K562 (cell line): ENCODE results near the gene SLC44A1. TPM values are rescaled to one million over a fixed set of nuclear protein-coding genes. Genes with fewer than 3 reads are reported as not detected.

ENCODE experiments used
- ATAC-seq: fragments of 200-7000 bp; cut with Tn5 transposase; 3 replicates; pipeline ENCODE4 v1.9.1; 2020; ENCODE audit warnings: moderate library complexity
- BruUV-seq: library from RNA; stranded (reverse); fragments of 400-500 nt; replicated peaks from 2 replicates; lab custom pipeline; 2021; lab: Mats Ljungman, UMichigan
- CTCF ChIA-PET: fragments of 300-600 bp; formaldehyde crosslinking; extraction: SDS; loops from one replicate; lab custom pipeline; 2021; ENCODE audit warnings: low intra/inter-chr PET ratio; lab: Yijun Ruan, JAX
- POLR2A ChIA-PET: fragments of 300-600, 350-650 bp; sonication (Branson Sonifier 250); formaldehyde crosslinking; extraction: SDS; loops from one replicate; lab custom pipeline; 2021; ENCODE audit warnings: antibody characterized with exemption, inconsistent platforms; lab: Yijun Ruan, JAX
- DNase-seq, 4 experiments: peaks; one replicate each; pipeline versions ENCODE4 v3.0.0 to v3.0.0-alpha.2; 2011 to 2018; ENCODE audit warnings: low spot score in 3 of 4, mixed read lengths in 3 of 4; ENCODE audit errors: extremely low read depth in 1 of 4
- FAIRE-seq: peaks from 2 replicates; lab custom pipeline; 2011; peaks lifted over from hg19 to GRCh38; lab: Jason Lieb, UNC
- H2AFZ ChIP-seq: 2 replicates; pipeline ENCODE4 v1.6.0; 2011; ENCODE audit warnings: low read depth, low read length, control low read depth, inconsistent platforms
- H3K27ac ChIP-seq: fragments of 200-600 bp; 3 replicates; pipeline ENCODE4 v1.8.0; 2011; ENCODE audit warnings: low read depth, mild to moderate bottlenecking, control low read depth, inconsistent platforms, low read length, moderate library complexity, mixed read lengths; ENCODE audit errors: extremely low read depth
- H3K27me3 ChIP-seq, 2 experiments: fragments of 300-600 bp in 1 of 2; 2 replicates in 1 of 2; 3 replicates in 1 of 2; pipeline versions ENCODE4 v1.6.0 to v1.8.0; 2011; ENCODE audit warnings: inconsistent platforms in 2 of 2, low read length in 2 of 2, mild to moderate bottlenecking in 1 of 2, mixed read lengths in 1 of 2, moderate library complexity in 1 of 2; ENCODE audit not compliant: control insufficient read depth in 2 of 2, insufficient read depth in 2 of 2
- H3K36me3 ChIP-seq: fragments of 300-600 bp; 3 replicates; pipeline ENCODE4 v1.8.0; 2011; ENCODE audit warnings: mild to moderate bottlenecking, low read length, inconsistent platforms; ENCODE audit not compliant: control insufficient read depth, insufficient read depth
- H3K4me1 ChIP-seq, 2 experiments: fragments of 200-600 bp in 1 of 2; replicated peaks in 1 of 2; 2 replicates in 1 of 2; 3 replicates in 1 of 2; pipeline versions ENCODE4 v1.5.1 to v1.8.0; 2011; ENCODE audit warnings: inconsistent platforms in 2 of 2, low read length in 2 of 2, mild to moderate bottlenecking in 1 of 2, mixed read lengths in 1 of 2, moderate library complexity in 1 of 2; ENCODE audit not compliant: control insufficient read depth in 2 of 2, insufficient read depth in 2 of 2
- H3K4me2 ChIP-seq: 2 replicates; pipeline ENCODE4 v1.6.1; 2011; ENCODE audit warnings: low read length, control low read depth, inconsistent platforms, mixed read lengths; ENCODE audit not compliant: insufficient read depth
- H3K4me3 ChIP-seq: fragments of 200-600 bp; sonication (generic), shearing (Covaris generic); 2 replicates; pipeline ENCODE4 v1.5.1; 2016; ENCODE audit warnings: control low read depth, inconsistent platforms
- H3K79me2 ChIP-seq: fragments of 200-600 bp; 3 replicates; pipeline ENCODE4 v1.8.0; 2011; ENCODE audit warnings: low read length, inconsistent platforms; ENCODE audit not compliant: control insufficient read depth, insufficient read depth
- H3K9ac ChIP-seq, 2 experiments: 2 replicates each; pipeline versions ENCODE4 v1.6.0 to v1.6.1; 2011; ENCODE audit warnings: low read depth in 2 of 2, low read length in 2 of 2, control low read depth in 1 of 2, inconsistent platforms in 1 of 2, mild to moderate bottlenecking in 1 of 2, mixed read lengths in 1 of 2; ENCODE audit not compliant: insufficient read depth in 1 of 2
- H3K9me1 ChIP-seq: one replicate; pipeline ENCODE4 v1.6.0; 2011; ENCODE audit warnings: inconsistent platforms, mild to moderate bottlenecking, low read length, moderate library complexity; ENCODE audit not compliant: control insufficient read depth, insufficient read depth
- H3K9me3 ChIP-seq: replicated peaks from 2 replicates; pipeline ENCODE4 v1.5.1; 2011; ENCODE audit warnings: low read depth, low read length, inconsistent platforms; ENCODE audit not compliant: control insufficient read depth, insufficient read depth
- H4K20me1 ChIP-seq: replicated peaks from 2 replicates; pipeline ENCODE4 v1.6.1; 2011; ENCODE audit warnings: low read length, inconsistent platforms, mixed read lengths; ENCODE audit not compliant: control insufficient read depth, insufficient read depth
- HDAC3 ChIP-seq: fragments of 450-650 bp; IDR thresholded peaks from 2 replicates; pipeline ENCODE4 v1.6.1; 2018; ENCODE audit warnings: borderline replicate concordance, mild to moderate bottlenecking, moderate library complexity; ENCODE audit not compliant: partially characterized antibody
- KLF13 ChIP-seq: fragments of 450-650 bp; IDR thresholded peaks from 2 replicates; pipeline ENCODE4 v1.6.1; 2016; ENCODE audit warnings: missing genetic modification characterization, low read depth, mild to moderate bottlenecking, missing compliant biosample characterization, moderate library complexity, borderline replicate concordance
- ZNF212 ChIP-seq: fragments of 450-650 bp; formaldehyde crosslinking; IDR thresholded peaks from 2 replicates; pipeline ENCODE4 v1.4.0; 2020; ENCODE audit warnings: mild to moderate bottlenecking
- ZNF23 ChIP-seq: fragments of 250-450 bp; sonication (Bioruptor Pico); IDR thresholded peaks from 2 replicates; pipeline ENCODE4 v1.4.0; 2020; ENCODE audit warnings: mild to moderate bottlenecking
- ZNF76 ChIP-seq: fragments of 250-450 bp; sonication (Bioruptor Pico); IDR thresholded peaks from 2 replicates; pipeline ENCODE4 v1.4.0; 2020; ENCODE audit warnings: mild to moderate bottlenecking, moderate library complexity, borderline replicate concordance
- WGBS: fragments of 100-300 bp; shearing (Covaris generic); methylation state at CpG from one replicate; pipeline ENCODE4 v1.1.6; 2016; ENCODE audit warnings: low coverage, mixed read lengths; ENCODE audit not compliant: insufficient coverage; ENCODE audit errors: missing lambda C conversion rate; 5-methylcytosine and 5-hydroxymethylcytosine counted together
- in situ Hi-C: fragments of 300-500 bp; cut with MboI; formaldehyde crosslinking; loops from 4 replicates; pipeline ENCODE4 v1.15.0; 2018; ENCODE audit warnings: inconsistent platforms, mixed read lengths
- intact Hi-C: fragments of 100-400 bp; cut with micrococcal nuclease; formaldehyde crosslinking; loops from 2 replicates; pipeline ENCODE4 v1.14.2; 2022
- polyA plus RNA-seq, 8 experiments: library from polyadenylated mRNA; depleted of rRNA in 4 of 8; stranded (reverse) in 5 of 8; unstranded in 3 of 8; fragments of >200 nt; fragmentation: Nextera tagmentation in 2 of 8; fragmentation: Illumina TruSeq in 1 of 8; extraction: Ambion mirVana in 2 of 8; extraction: Trizol in 1 of 8; gene quantifications; 2 replicates each; pipeline versions ENCODE4 v1.2.1 to v1.2.3, GENCODE V29; 2011 to 2014; ENCODE audit warnings: inconsistent platforms in 1 of 8, missing spikeins in 1 of 8
- total RNA-seq, 7 experiments: library from RNA; depleted of rRNA in 6 of 7; stranded (reverse); fragments of >200 nt in 6 of 7; fragmentation: Illumina TruSeq in 2 of 7; extraction: Trizol in 2 of 7; gene quantifications; 2 replicates each; pipeline versions ENCODE4 v1.2.1 to v1.2.3, GENCODE V29; 2011 to 2021; ENCODE audit warnings: low replicate concordance in 1 of 7
- TF ChIP-seq, protein P1 (sequence below): fragments of 450-650 bp; formaldehyde crosslinking; IDR thresholded peaks from 2 replicates; pipeline ENCODE4 v1.4.0; 2022; ENCODE audit warnings: mild to moderate bottlenecking, moderate library complexity

Gene SLC44A1
- total and polyA plus RNA-seq, 9 of the 15 experiments (the other 6 are each of a cell fraction or from before 2014, with no cell fraction given), result 0.11 to 0.59 (median 0.30) TPM

GRCh38 chr9:105290954-105291353 lies 46.5 kb downstream of the SLC44A1 start:
- BruUV-seq, result no TSS peak
- no peak overlapping the region for H3K9ac ChIP-seq
- no peaks in the 10 kb centered on the region for H3K36me3 ChIP-seq
- DNase-seq (no peak), FAIRE-seq (no peak), ATAC-seq (no peak)
- no peak overlapping the region for H3K27ac ChIP-seq
- no peaks in the 10 kb centered on the region for H3K9me1 ChIP-seq
- no peaks in the 10 kb centered on the region for H3K4me1 ChIP-seq
- no peak overlapping the region for H3K4me3 ChIP-seq
- no peaks in the 10 kb centered on the region for H3K79me2 ChIP-seq
- TF ChIP-seq, protein P1, sequence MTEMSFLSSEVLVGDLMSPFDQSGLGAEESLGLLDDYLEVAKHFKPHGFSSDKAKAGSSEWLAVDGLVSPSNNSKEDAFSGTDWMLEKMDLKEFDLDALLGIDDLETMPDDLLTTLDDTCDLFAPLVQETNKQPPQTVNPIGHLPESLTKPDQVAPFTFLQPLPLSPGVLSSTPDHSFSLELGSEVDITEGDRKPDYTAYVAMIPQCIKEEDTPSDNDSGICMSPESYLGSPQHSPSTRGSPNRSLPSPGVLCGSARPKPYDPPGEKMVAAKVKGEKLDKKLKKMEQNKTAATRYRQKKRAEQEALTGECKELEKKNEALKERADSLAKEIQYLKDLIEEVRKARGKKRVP (CRISPR knock-in tag), result no peak
- TF ChIP-seq HDAC3 (no peak), ZNF23 (no peak), ZNF212 (CRISPR knock-in tag) (no peak), KLF13 (tag) (no peak), ZNF76 (no peak)
- CTCF ChIA-PET, result no interaction called here
- in situ Hi-C loops, result no loop called here
- WGBS, result 23% methylated on average over 1 of the region's 1 CpG
- H2AFZ ChIP-seq, result no peak overlapping the region
- intact Hi-C loops, result no loop called here
- H4K20me1 ChIP-seq, result no peaks in the 10 kb centered on the region
- peaks cover 0 to 4% of the 10 kb centered on the region in 2 experiments; a peak in 1 of 5 replicates for H3K27me3 ChIP-seq
- no peak overlapping the region for H3K4me2 ChIP-seq
- no peaks in the 10 kb centered on the region for H3K9me3 ChIP-seq
- POLR2A ChIA-PET, result interaction anchor here (1.2 kb wide), 1 partner anchor 12 kb away, joined by 3 read pairs; no protein-coding TSS in a partner anchor
